Pulmonary artery endothelial cell (primary cell): ENCODE results near the gene TGIF2. TPM values are rescaled to one million over a fixed set of nuclear protein-coding genes. Genes with fewer than 3 reads are reported as not detected.
"Not testable (repeated sequence)": the region's sequence is repeated elsewhere in the genome, so short reads cannot be mapped to it uniquely, and the experiment has no call there.

Experiments
- DNase-seq: peaks from one replicate; pipeline ENCODE4 v3.0.0-alpha.2; 2011; ENCODE audit warnings: low read depth, low spot score
- total RNA-seq: library from RNA; depleted of rRNA; stranded (reverse); fragments of >200 nt; gene quantifications from 2 replicates; pipeline ENCODE4 v1.2.3, GENCODE V29; 2014

The TGIF2 gene
- total RNA-seq, 1 donor from 2014 or later, result 20.9 TPM

DNA sequence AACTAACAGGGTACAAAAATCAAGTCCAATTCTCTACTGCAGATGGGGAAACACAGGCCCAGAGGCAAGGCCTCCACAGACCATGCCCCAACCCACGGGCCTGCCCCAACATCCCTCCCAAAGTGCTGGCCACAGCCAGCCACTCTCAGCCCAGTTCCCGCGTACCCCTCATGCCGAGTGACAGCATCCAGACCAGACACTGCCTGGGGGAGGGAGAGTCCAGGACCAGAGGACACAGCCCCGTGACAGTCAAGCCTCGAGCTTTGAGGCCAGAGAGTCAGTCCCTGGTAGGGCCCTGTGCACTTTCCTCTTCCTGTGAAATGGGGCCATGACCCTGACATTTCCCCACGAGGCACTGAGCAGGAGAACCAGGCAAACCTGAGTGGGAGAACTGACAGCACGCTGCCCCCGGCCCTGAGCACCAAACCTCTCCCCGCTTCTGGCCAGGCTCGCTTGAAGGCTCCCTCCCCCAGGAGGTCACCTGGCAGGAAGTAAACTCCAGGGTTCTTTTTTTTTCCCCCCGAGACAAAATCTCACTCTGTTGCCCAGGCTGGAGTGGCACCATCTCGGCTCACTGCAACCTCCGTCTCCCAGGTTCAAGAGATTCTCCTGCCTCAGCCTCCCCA, 27.2 kb upstream of the TGIF2 start:
- DNase-seq, result no peak

DNA sequence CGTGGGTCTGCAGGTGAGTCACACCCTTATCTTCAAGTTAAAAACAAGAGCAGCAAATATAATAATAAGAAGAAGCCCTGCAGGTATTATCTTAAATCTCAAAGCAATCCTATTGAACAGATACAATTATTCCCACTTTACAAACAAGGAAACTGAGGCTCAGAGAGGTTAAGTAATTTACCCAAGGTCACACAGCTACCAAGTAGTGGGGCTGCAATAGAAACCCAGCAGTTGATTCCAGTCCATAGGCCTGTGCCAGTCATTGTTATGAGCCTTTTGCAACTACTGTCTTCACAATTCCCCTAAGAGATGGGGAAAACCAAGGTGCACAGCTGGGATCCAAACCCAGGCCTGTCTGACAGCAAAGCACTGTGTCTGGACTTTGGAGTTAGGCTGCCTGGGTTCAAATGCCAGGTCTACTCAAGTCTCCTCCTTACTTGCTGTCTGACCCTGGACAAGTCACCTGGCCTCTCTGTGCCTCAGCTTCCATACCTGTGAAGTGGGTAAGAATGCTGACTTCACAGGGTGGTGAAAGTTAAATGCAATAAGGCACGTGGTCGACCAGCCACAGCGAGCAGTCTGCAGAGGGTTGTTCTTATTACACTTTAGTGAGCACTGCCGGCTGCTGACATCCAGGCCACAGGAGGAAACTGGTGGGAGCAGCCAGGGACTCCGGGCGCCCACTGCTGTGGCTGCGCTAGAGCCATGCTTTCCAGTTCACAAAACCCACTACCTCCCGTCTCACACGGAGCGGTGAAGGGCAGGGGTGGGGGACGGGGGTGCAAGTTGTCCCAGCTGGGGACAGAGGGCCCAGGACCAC, 26.0 kb upstream of the TGIF2 start:
- DNase-seq, result no peak

DNA sequence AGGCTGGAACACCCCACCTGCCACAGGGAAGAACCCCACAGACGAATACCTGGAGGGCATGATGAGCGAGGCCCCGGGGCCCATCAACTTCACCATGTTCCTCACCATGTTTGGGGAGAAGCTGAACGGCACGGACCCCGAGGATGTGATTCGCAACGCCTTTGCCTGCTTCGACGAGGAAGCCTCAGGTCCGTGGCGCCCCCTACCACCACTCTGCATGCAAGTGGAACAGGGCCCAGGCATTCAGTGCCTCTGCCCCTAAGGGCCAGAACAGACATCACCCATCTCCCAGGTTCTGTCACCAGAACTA, 25.4 kb upstream of the TGIF2 start:
- DNase-seq, result no peak

DNA sequence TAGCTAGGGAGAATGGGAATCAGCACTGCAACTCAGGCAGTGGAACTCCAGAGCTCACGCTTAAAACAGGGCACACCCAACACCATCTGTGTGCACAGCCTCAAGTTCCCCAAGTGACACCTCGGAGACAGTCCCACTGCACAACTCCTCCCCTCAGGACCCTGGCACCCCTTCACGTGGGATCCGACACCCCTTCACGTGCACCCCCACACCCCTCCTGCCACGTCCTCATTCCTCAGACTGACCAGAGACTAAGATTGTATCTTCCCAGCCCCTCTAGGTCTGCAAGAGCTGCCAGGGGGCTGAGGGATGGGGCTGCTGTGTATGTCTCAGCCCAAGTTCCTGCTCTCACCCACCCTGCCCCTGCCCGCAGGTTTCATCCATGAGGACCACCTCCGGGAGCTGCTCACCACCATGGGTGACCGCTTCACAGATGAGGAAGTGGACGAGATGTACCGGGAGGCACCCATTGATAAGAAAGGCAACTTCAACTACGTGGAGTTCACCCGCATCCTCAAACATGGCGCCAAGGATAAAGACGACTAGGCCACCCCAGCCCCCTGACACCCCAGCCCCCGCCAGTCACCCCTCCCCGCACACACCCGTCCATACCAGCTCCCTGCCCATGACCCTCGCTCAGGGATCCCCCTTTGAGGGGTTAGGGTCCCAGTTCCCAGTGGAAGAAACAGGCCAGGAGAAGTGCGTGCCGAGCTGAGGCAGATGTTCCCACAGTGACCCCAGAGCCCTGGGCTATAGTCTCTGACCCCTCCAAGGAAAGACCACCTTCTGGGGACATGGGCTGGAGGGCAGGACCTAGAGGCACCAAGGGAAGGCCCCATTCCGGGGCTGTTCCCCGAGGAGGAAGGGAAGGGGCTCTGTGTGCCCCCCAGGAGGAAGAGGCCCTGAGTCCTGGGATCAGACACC, 24.4 kb upstream of the TGIF2 start:
- DNase-seq, result no peak

DNA sequence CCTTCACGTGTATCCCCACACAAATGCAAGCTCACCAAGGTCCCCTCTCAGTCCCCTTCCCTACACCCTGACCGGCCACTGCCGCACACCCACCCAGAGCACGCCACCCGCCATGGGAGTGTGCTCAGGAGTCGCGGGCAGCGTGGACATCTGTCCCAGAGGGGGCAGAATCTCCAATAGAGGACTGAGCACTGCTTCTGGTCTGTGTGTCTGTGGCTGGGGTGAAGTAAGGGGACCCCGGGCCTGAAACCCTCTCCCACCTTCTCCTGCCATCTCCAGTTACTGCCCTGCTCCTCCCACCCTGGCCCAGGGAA, 23.8 kb upstream of the TGIF2 start:
- DNase-seq, result no peak

DNA sequence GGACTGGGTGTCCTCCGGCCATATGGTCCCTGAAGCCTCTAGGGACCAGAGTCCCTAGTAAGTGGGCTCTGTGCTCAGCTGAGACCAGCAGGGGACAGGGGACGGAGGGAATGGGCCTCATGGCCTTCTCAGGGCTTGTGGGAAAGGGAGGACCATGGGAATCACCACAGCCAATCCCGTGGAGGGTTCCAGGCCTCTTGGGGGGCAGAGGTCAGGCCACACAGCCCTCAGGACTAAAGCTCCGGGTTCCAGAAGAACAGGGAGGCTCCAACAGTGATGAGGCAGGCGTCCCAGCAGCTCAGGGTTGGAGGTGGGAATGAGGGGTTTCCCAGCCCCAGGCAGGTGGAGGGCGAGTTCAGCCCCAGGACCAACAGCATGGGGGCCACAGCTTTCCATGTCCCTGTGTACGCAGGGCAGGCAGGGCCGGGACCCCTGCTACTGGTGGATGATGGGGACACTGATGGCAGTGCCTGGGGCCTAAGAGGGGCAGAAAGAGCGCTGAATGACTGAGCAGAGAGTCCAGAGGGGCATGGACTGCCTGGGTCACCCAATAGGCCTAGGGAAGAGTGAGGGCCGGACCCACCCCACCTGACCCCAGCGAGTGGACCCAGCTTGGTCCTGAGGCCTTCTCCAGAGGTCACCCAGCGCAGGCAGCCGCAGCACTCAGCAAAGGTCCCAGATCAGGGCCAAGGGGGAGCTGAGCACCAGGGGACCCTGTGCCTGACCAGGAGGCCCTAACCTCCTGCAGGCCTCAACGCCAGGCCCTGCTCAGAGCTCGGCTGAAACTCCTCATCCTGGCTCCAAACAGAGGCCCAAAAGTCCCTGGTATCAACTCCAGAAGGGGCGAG, 23.2 kb upstream of the TGIF2 start:
- DNase-seq, result no peak

DNA sequence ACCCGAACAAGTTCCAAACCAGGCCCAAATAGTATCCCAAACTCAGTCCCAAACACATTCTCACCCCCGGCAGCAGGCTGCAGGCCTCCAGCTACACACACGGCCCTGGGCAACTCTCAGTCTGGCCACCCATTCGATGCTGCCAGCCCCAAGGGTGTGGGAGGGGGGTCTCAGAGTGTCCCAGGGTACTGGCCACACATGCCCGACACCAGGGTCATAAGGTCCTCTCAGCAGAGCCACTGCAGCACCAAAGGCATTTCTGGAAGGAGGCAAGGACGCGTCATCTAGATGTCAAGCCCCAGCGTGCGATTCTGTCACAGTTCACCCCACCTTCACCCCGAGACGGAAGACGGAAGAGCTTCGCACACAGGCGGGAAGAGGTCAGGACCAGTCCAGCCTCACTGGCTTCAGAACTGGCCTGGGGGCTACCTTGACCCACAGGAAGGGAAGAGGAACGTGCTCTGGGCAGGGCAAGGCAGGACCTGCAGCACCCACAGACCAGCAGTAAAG, 22.6 kb upstream of the TGIF2 start:
- DNase-seq, result no peak

DNA sequence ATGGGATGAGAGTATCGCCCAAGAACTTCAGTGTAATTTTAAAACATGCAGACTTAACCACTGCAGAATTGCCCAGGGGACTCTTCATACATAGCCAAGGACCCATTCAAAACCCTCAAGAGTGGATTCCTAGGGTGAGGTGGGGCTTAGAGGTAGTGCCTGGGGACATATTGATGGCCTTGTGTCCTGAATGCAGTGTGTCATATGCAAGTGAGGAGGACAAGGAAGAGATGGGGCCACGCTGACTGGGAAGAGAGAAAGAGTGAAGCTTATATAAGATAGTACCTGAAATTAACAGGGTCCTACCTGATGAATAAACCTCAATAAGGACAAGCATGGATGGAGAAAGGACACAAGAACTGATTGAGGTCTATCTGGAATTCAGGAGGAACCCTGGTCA, 18.1 kb upstream of the TGIF2 start:
- DNase-seq, result no peak

DNA sequence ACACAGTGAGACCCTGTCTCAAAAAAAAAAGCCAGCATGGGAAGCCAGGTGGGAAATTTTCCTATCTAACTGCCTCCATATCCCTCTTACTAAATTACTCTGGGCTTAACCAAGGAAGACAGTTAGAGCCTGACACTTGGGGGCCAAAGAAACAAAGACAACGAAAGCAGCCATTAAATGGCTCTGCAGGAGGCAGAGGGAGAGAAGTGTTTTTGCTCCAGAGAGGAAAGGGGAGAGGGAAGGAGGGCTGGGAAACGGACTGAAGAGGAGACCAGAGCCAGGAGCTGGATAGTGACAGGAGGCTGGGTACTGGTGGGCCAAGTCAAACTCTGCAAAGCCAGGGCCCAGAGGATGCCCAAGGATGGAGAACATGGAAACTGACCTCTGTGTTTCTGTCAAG, 10.7 kb upstream of the TGIF2 start:
- no peak for DNase-seq

DNA sequence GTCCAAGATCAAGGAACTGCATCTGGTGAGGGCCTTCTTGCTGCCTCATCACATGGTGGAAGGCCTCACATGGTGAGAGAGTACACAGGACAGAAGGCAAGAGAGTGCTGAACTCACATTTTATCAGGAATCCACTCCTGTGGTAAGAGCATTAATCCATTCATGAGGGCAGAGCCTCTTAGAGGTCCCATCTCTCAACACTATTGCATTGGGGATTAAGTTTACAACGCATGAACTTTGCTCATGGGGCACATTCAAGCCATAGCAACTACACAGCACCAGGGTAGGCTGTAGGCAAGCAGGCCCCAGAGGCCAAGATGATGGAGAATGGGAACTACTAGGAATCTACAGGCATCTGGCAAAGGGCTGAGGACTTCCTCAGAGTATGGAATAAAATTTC, 10.0 kb upstream of the TGIF2 start:
- DNase-seq, result no peak

DNA sequence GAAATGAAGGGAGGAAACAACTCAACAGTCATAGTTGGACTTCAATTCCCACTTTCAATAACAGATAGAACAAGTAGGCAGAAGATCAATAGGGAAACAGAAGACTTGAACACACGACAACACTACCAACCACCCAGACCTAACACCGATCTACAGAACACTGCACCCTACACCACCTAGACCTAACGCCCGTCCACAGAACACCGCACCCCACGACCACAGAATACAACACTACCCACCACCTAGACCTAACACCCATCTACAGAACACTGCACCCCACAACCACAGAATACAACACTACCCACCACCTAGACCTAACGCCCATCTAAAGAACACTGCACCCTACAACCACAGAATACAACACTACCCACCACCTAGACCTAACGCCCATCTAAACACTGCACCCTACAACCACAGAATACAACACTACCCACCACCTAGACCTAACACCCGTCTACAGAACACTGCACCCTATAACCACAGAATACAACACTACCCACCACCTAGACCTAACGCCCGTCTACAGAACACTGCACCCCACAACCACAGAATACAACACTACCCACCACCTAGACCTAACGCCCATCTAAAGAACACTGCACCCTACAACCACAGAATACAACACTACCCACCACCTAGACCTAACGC, 9.2 kb upstream of the TGIF2 start:
- not testable (repeated sequence) for DNase-seq

DNA sequence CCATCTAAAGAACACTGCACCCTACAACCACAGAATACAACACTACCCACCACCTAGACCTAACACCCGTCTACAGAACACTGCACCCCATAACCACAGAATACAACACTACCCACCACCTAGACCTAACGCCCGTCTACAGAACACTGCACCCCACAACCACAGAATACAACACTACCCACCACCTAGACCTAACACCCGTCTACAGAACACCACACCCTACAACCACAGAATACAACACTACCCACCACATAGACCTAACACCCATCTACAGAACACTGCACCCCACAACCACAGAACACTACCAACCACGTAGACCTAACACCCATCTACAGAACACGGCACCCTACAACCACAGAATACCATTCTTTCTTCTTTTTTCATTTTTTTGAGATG, 8.7 kb upstream of the TGIF2 start:
- not testable (repeated sequence) for DNase-seq

DNA sequence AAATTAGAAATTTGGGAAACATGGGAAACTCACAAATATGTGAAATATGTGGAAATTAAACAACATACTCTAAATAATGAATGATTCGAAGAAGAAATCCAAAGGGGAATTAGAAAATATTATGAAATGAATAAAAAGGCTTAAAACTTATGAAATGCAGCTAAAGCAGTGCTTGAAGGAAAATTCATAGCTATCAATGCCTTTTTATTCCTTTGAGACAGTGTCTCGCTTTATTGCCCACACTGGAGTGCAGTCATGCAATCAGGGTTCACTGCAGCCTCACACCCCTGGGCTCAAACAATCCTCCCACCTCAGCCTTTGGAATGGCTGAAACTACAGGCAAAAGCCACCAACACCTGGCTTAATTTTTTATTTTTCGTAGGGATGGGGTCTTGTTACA, 7.9 kb upstream of the TGIF2 start:
- no peak for DNase-seq

DNA sequence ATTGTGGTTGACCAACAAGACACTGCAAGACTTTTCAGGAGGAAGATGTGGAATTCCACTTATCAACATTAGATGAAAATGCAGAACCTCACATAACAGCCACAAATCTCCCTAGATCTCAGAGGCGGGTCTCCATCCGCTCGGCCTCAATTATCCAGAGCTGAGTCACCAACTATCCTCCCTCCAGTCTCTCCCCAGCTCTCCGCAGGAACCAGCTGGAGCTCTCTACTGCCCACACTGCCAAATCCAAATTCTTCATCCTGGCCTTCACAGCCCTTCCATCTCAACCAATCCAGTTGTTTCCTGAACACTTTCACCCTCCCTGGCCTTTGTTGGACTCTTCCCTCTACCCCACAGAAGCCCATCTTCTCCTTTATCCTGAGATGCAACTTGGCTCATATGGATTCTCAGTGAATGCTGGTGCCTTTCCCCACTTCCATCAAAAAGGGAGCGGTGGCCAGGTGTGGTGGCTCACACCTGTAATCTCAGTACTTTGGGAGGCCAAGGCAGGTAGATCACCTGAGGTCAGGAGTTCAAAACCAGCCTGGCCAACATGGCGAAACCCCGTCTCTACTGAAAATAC, 3.5 kb upstream of the TGIF2 start:
- no peak for DNase-seq

DNA sequence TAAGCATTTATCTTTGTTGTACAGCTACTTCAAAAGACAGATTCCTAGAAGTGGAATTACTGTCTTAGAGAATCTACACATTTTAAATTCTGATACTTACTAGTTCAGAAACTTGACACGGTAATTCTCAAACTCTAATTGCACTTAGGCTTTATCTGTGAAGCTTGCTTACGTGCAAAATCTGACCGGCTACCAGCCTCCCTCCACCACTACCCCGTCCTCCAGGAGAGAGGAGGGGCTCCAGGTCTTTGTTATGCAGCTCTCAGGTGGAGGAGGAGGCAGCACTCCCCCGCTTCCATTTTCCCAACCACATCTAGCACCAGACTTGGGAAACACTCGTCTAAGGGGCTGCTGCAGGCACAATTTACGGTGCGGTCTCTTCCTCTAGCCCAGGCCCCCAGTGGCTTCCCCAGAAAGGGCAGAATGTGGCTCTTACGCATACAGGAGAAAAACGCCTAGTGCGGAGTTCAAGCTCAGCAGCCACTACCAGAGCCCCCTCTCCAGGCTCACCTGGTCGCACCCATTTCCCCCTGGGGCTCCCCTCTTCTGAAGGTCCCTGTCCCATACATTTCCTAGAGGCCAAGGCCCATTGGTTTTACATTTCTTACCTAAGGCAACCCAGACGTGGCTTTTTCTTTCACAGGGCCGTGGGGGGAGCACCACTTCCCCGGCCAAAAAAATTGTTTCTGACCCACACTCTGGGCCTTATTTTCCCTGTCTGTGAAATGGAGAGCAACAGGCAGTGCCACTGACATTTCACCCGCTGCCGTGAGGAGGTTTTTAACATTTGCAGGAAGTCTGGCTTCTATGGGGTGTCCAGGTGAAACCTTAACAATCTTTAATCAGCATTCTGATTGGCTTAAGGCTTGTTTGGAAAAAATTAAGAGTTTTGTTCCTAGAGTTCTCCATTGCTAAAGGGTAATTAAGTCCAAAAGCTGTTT, 1.6 kb upstream of the TGIF2 start:
- DNase-seq, result no peak

DNA sequence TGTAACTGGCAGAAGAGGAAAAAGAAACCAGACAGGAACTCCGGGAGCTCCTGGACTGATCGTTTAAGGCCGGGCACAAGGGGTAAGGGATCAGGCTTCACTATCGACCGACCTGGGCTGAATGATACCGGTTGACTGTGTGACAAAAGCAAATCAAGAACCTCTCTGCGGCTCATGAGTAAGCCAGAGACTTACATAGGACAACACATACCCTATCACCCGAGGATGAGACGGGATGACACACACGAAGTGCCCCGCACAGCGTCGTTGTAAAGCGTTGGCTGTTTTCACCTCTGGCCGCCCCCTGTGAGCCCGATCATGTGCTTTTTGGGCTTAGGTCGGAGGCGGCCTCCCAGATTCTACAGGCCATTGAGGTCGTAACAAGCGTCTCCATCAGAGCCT, 695 bp upstream of the TGIF2 start:
- no peak for DNase-seq

DNA sequence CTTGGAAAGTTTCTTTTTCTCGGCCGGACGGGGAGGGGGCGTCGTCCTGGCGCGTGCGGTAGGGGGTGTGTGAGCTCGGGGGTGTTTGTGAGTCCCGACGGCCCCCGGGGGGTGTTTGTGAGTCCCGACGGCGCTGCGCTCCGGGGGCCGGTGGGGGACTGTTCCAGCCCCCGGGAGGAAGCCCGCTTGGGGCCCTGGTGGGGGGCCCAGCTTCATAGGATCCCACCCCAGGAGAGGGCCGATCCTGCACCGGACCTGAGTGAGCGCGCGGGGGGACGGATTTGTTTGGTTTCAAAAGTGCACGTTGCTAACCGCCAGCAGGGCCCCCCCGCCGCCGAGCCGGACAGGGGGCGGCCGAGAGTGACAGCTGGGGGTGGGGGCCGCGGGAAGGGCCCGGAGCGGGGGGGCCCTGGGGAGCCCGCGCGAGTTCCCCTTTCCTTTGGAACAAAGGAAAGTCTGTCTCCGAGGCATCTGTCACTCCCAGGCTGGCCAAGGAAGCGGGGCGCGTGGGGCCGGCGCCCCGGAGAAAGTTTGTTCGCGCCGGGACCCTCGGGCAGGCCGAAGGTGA, 485 bp downstream of the TGIF2 start:
- no peak for DNase-seq

DNA sequence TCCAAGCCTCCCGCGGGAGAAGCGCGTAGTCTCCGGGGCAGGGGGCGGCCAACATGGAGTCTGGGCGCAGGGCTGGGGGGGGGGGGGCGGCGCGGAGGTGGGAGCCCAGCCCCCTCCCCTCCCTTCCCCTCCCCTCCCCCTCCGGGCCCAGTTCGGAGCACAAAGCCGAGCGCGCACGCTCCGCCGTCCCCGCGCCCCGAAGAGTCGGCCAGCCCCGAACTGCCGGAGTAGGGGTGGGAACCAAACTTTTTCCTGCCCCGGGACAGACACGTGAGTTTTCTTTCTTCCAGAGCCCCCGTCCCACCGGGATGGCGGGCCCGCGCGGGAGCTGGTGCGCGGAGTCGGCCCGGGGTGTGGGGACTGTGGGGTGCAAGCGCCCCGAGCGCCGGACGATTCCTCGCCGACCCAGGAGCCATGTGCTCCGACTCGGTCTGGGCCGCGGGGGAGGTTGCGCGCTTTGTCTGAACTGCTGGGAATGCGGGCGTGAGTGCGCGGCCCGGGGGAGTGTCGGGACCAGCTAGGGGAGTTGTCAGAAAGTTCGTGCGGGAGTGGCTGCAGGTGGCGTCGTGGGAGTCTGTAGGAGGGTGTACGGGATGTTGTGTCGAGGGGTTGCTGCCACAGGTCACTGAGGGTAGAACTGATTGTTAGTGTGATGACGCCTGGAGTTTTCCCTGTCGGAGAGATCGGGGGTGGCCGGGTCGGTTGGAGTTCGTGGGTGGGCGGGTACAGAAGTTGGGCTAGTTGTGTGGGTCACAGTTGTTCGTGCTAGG, 1.2 kb downstream of the TGIF2 start:
- DNase-seq, result no peak
